ENCODE measurements around the gene SYNGR4.

The SYNGR4 gene

GRCh38 chr19:48403606-48404005 is 39.4 kb downstream of the SYNGR4 start:
- no peak overlapping the region for H3K4me3 ChIP-seq (ENCODE audit: low read length)
- peaks cover 9% of the 10 kb centered on the region for H3K27me3 ChIP-seq (ENCODE audit: control insufficient read depth, insufficient read depth, low read length)
- peaks cover 3% of the 10 kb centered on the region for H3K4me1 ChIP-seq (ENCODE audit: control insufficient read depth, insufficient read depth, low read length)
- H3K4me2 ChIP-seq (ENCODE audit: low read length): no peak overlapping the region
- H3K9ac ChIP-seq (ENCODE audit: low read depth, low read length): no peak overlapping the region
- no peaks in the 10 kb centered on the region for H3K9me3 ChIP-seq (replicated peaks; ENCODE audit: low read length)
- H3K36me3 ChIP-seq (ENCODE audit: insufficient read depth, low read length): no peaks in the 10 kb centered on the region

GRCh38 chr19:48405010-48405659 is 41.0 kb downstream of the SYNGR4 start:
- no peaks in the 10 kb centered on the region for H3K36me3 ChIP-seq (ENCODE audit: insufficient read depth, low read length)

GRCh38 chr19:48405850-48406249 is 41.7 kb downstream of the SYNGR4 start:
- Histone ChIP-seq H3K9ac (ENCODE audit: low read depth, low read length) (no peak overlapping the region), H3K36me3 (ENCODE audit: insufficient read depth, low read length) (no peaks in the 10 kb centered on the region), H3K27me3 (ENCODE audit: control insufficient read depth, insufficient read depth, low read length) (peaks cover 9% of the 10 kb centered on the region), H3K9me3 (replicated peaks; ENCODE audit: low read length) (no peaks in the 10 kb centered on the region), H3K4me3 (ENCODE audit: low read length) (no peak overlapping the region), H3K4me2 (ENCODE audit: low read length) (no peak overlapping the region), H3K4me1 (ENCODE audit: control insufficient read depth, insufficient read depth, low read length) (peaks cover 3% of the 10 kb centered on the region)

More at GRCh38 chr19:48405010-48405659, 41.0 kb downstream of the SYNGR4 start:
- Histone ChIP-seq H3K4me1 (ENCODE audit: control insufficient read depth, insufficient read depth, low read length) (peaks cover 3% of the 10 kb centered on the region), H3K9ac (ENCODE audit: low read depth, low read length) (no peak overlapping the region), H3K4me2 (ENCODE audit: low read length) (no peak overlapping the region), H3K4me3 (ENCODE audit: low read length) (no peak overlapping the region), H3K9me3 (replicated peaks; ENCODE audit: low read length) (no peaks in the 10 kb centered on the region), H3K27me3 (ENCODE audit: control insufficient read depth, insufficient read depth, low read length) (peaks cover 9% of the 10 kb centered on the region)

GRCh38 chr19:48413879-48414587 is 49.9 kb downstream of the SYNGR4 start:
- Histone ChIP-seq H3K9me3 (replicated peaks; ENCODE audit: low read length) (no peaks in the 10 kb centered on the region), H3K27me3 (ENCODE audit: control insufficient read depth, insufficient read depth, low read length) (peaks cover 13% of the 10 kb centered on the region), H3K4me1 (ENCODE audit: control insufficient read depth, insufficient read depth, low read length) (peaks cover 12% of the 10 kb centered on the region), H3K9ac (ENCODE audit: low read depth, low read length) (no peak overlapping the region), H3K4me2 (ENCODE audit: low read length) (peak overlapping the region; percentile 62), H3K36me3 (ENCODE audit: insufficient read depth, low read length) (no peaks in the 10 kb centered on the region), H3K4me3 (ENCODE audit: low read length) (peak overlapping the region; percentile 36)

GRCh38 chr19:48415395-48415794 is 51.2 kb downstream of the SYNGR4 start:
- Histone ChIP-seq H3K9me3 (replicated peaks; ENCODE audit: low read length) (no peaks in the 10 kb centered on the region), H3K27me3 (ENCODE audit: control insufficient read depth, insufficient read depth, low read length) (peaks cover 13% of the 10 kb centered on the region), H3K4me2 (ENCODE audit: low read length) (peak overlapping the region; percentile 62), H3K4me1 (ENCODE audit: control insufficient read depth, insufficient read depth, low read length) (peaks cover 12% of the 10 kb centered on the region), H3K4me3 (ENCODE audit: low read length) (no peak overlapping the region), H3K36me3 (ENCODE audit: insufficient read depth, low read length) (no peaks in the 10 kb centered on the region), H3K9ac (ENCODE audit: low read depth, low read length) (no peak overlapping the region)

- Histone ChIP-seq H3K4me2 (ENCODE audit: low read length) (no peak overlapping the region), H3K9me3 (replicated peaks; ENCODE audit: low read length) (no peaks in the 10 kb centered on the region), H3K4me1 (ENCODE audit: control insufficient read depth, insufficient read depth, low read length) (peaks cover 12% of the 10 kb centered on the region), H3K9ac (ENCODE audit: low read depth, low read length) (no peak overlapping the region), H3K27me3 (ENCODE audit: control insufficient read depth, insufficient read depth, low read length) (peaks cover 13% of the 10 kb centered on the region), H3K4me3 (ENCODE audit: low read length) (no peak overlapping the region), H3K36me3 (ENCODE audit: insufficient read depth, low read length) (no peaks in the 10 kb centered on the region)
Observed at GRCh38 chr19:48415806-48416221, 51.6 kb downstream of the SYNGR4 start.

GRCh38 chr19:48417421-48417820 is 53.3 kb downstream of the SYNGR4 start:
- Histone ChIP-seq H3K9me3 (replicated peaks; ENCODE audit: low read length) (no peaks in the 10 kb centered on the region), H3K4me2 (ENCODE audit: low read length) (no peak overlapping the region), H3K9ac (ENCODE audit: low read depth, low read length) (no peak overlapping the region), H3K27me3 (ENCODE audit: control insufficient read depth, insufficient read depth, low read length) (peaks cover 13% of the 10 kb centered on the region), H3K4me3 (ENCODE audit: low read length) (no peak overlapping the region), H3K36me3 (ENCODE audit: insufficient read depth, low read length) (no peaks in the 10 kb centered on the region), H3K4me1 (ENCODE audit: control insufficient read depth, insufficient read depth, low read length) (peaks cover 12% of the 10 kb centered on the region)

GRCh38 chr19:48418317-48419064 is 54.3 kb downstream of the SYNGR4 start:
- Histone ChIP-seq H3K4me2 (ENCODE audit: low read length) (no peak overlapping the region), H3K9ac (ENCODE audit: low read depth, low read length) (no peak overlapping the region), H3K4me1 (ENCODE audit: control insufficient read depth, insufficient read depth, low read length) (peaks cover 12% of the 10 kb centered on the region), H3K9me3 (replicated peaks; ENCODE audit: low read length) (no peaks in the 10 kb centered on the region), H3K4me3 (ENCODE audit: low read length) (no peak overlapping the region), H3K27me3 (ENCODE audit: control insufficient read depth, insufficient read depth, low read length) (peaks cover 13% of the 10 kb centered on the region), H3K36me3 (ENCODE audit: insufficient read depth, low read length) (no peaks in the 10 kb centered on the region)

- Histone ChIP-seq H3K4me3 (ENCODE audit: low read length) (no peak overlapping the region), H3K9ac (ENCODE audit: low read depth, low read length) (no peak overlapping the region), H3K9me3 (replicated peaks; ENCODE audit: low read length) (no peaks in the 10 kb centered on the region), H3K27me3 (ENCODE audit: control insufficient read depth, insufficient read depth, low read length) (peaks cover 13% of the 10 kb centered on the region), H3K4me2 (ENCODE audit: low read length) (no peak overlapping the region), H3K36me3 (ENCODE audit: insufficient read depth, low read length) (no peaks in the 10 kb centered on the region), H3K4me1 (ENCODE audit: control insufficient read depth, insufficient read depth, low read length) (peaks cover 9% of the 10 kb centered on the region)
Observed at GRCh38 chr19:48419158-48419920, 55.2 kb downstream of the SYNGR4 start.

- Histone ChIP-seq H3K36me3 (ENCODE audit: insufficient read depth, low read length) (no peaks in the 10 kb centered on the region), H3K4me3 (ENCODE audit: low read length) (no peak overlapping the region), H3K9ac (ENCODE audit: low read depth, low read length) (no peak overlapping the region), H3K9me3 (replicated peaks; ENCODE audit: low read length) (no peaks in the 10 kb centered on the region), H3K4me2 (ENCODE audit: low read length) (no peak overlapping the region), H3K4me1 (ENCODE audit: control insufficient read depth, insufficient read depth, low read length) (peaks cover 7% of the 10 kb centered on the region), H3K27me3 (ENCODE audit: control insufficient read depth, insufficient read depth, low read length) (peaks cover 5% of the 10 kb centered on the region)
Observed at GRCh38 chr19:48421548-48421947, 57.4 kb downstream of the SYNGR4 start.

- Histone ChIP-seq H3K9me3 (replicated peaks; ENCODE audit: low read length) (no peaks in the 10 kb centered on the region), H3K4me3 (ENCODE audit: low read length) (no peak overlapping the region), H3K9ac (ENCODE audit: low read depth, low read length) (peak overlapping the region; percentile 61), H3K4me2 (ENCODE audit: low read length) (peak overlapping the region; percentile 72), H3K27me3 (ENCODE audit: control insufficient read depth, insufficient read depth, low read length) (no peaks in the 10 kb centered on the region), H3K36me3 (ENCODE audit: insufficient read depth, low read length) (no peaks in the 10 kb centered on the region), H3K4me1 (ENCODE audit: control insufficient read depth, insufficient read depth, low read length) (peaks cover 7% of the 10 kb centered on the region)
Observed at GRCh38 chr19:48424694-48425219, 60.6 kb downstream of the SYNGR4 start.

Measured in skeletal muscle satellite cell (primary cell).